ENCODE measurements around the gene PDX1. TPM values are rescaled to one million over a fixed set of nuclear protein-coding genes. Genes with fewer than 3 reads are reported as not detected.

PDX1 gene
- total and polyA plus RNA-seq, 2 of the 13 experiments (the other 11 are each of a cell fraction or from before 2014, with no cell fraction given) = 0.07 TPM; not detected in 1

- TF ChIP-seq ARID4A (CRISPR knock-in tag; IDR thresholded peaks at IDR 0.05; ENCODE audit: borderline replicate concordance) (no peak), UBTF (CRISPR knock-in tag; IDR thresholded peaks at IDR 0.05) (no peak), MAFG (CRISPR knock-in tag; IDR thresholded peaks at IDR 0.05) (no peak), ZNF24 (IDR thresholded peaks at IDR 0.05) (no peak), ZKSCAN8 (CRISPR knock-in tag; IDR thresholded peaks at IDR 0.05; ENCODE audit: borderline replicate concordance) (no peak), RBFOX2 (IDR thresholded peaks at IDR 0.05; ENCODE audit: low read depth, low read length) (no peak), ZNF160 (CRISPR knock-in tag; IDR thresholded peaks at IDR 0.05) (no peak), SIN3A (IDR thresholded peaks at IDR 0.05; ENCODE audit: borderline replicate concordance, low read depth, low read length) (no peak), E2F1 (CRISPR knock-in tag; IDR thresholded peaks at IDR 0.05) (no peak), FOXP1 (IDR thresholded peaks at IDR 0.05) (no peak), FOXP1 (CRISPR knock-in tag; IDR thresholded peaks at IDR 0.05) (no peak)
Observed at GRCh38 chr13:27921961-27922882, 2.4 kb downstream of the PDX1 start (continued).
